ENCODE data around the gene SLC25A22. TPM values are rescaled to one million over a fixed set of nuclear protein-coding genes. Genes with fewer than 3 reads are reported as not detected.
A peak's percentile ranks its signal among the peaks of the same experiment; 100 is the strongest.

SLC25A22 gene
- total RNA-seq, 1 experiment from 2014 or later, result 32.7 TPM

GRCh38 chr11:774873-775592 is 23.0 kb downstream of the SLC25A22 start:
- no peaks in the 10 kb centered on the region for H3K27me3 ChIP-seq (ENCODE audit: low read length)
- peak overlapping the region; percentile 95 for H3K4me3 ChIP-seq (ENCODE audit: low read length)
- H3K4me2 ChIP-seq (ENCODE audit: low read length), result peak overlapping the region; percentile 98
- H3K4me1 ChIP-seq (ENCODE audit: insufficient read depth, low read length), result peaks cover 22% of the 10 kb centered on the region
- H2AFZ ChIP-seq (ENCODE audit: low read length), result no peak overlapping the region
- intact Hi-C loops (cut with micrococcal nuclease), result no loop called here
- ATAC-seq (peak; percentile 60), DNase-seq (peak; percentile 67)
- H3K79me2 ChIP-seq (ENCODE audit: low read length), result peaks cover 71% of the 10 kb centered on the region
- ChIA-PET POLR2A (ENCODE audit: unreplicated experiment) (interaction anchor here (0.6 kb wide), 1 partner anchor 59 kb away, joined by 16 read pairs; no protein-coding TSS in a partner anchor), CTCF (interaction anchor here (0.6 to 0.7 kb wide), 2 partner anchors 49 to 221 kb away, joined by 3 to 4 read pairs; no protein-coding TSS in a partner anchor)
- no peaks in the 10 kb centered on the region for H3K9me3 ChIP-seq (ENCODE audit: low read length)
- H3K36me3 ChIP-seq (ENCODE audit: low read depth, low read length), result peaks cover 25% of the 10 kb centered on the region; the same call in 1 of the 2 replicates
- peak overlapping the region; percentile 96 for H3K9ac ChIP-seq (ENCODE audit: low read length)
- TF ChIP-seq EZH2phosphoT487 (IDR thresholded peaks at IDR 0.05; ENCODE audit: borderline replicate concordance, low read length) (no peak), EZH2 (IDR thresholded peaks at IDR 0.05; ENCODE audit: low read length, unreplicated experiment) (no peak)
- H3K27ac ChIP-seq (ENCODE audit: low read length), result peak overlapping the region; percentile 21
- H3F3A ChIP-seq (ENCODE audit: low read length, unreplicated experiment), result no peaks in the 10 kb centered on the region
- BruUV-seq (replicated peaks), result no TSS peak
- peaks cover 26% of the 10 kb centered on the region for H4K20me1 ChIP-seq (ENCODE audit: low read length)
- H3K9me2 ChIP-seq (replicated peaks; ENCODE audit: low read length), result no peaks in the 10 kb centered on the region

GRCh38 chr11:773830-774229 is 24.3 kb downstream of the SLC25A22 start:
- no TSS peak for BruUV-seq (replicated peaks)

GRCh38 chr11:773425-773824 is 24.7 kb downstream of the SLC25A22 start:
- Histone ChIP-seq H3K9me3 (ENCODE audit: low read length) (no peaks in the 10 kb centered on the region), H3K36me3 (ENCODE audit: low read depth, low read length) (peaks cover 25% of the 10 kb centered on the region; the same call in 1 of the 2 replicates), H3K4me1 (ENCODE audit: insufficient read depth, low read length) (peaks cover 21% of the 10 kb centered on the region), H2AFZ (ENCODE audit: low read length) (no peak overlapping the region), H3K4me3 (ENCODE audit: low read length) (no peak overlapping the region), H3K27me3 (ENCODE audit: low read length) (no peaks in the 10 kb centered on the region), H3K9ac (ENCODE audit: low read length) (no peak overlapping the region), H3K4me2 (ENCODE audit: low read length) (no peak overlapping the region), H3K27ac (ENCODE audit: low read length) (no peak overlapping the region), H4K20me1 (ENCODE audit: low read length) (peaks cover 26% of the 10 kb centered on the region), H3F3A (ENCODE audit: low read length, unreplicated experiment) (no peaks in the 10 kb centered on the region), H3K79me2 (ENCODE audit: low read length) (peaks cover 69% of the 10 kb centered on the region), H3K9me2 (replicated peaks; ENCODE audit: low read length) (no peaks in the 10 kb centered on the region)
- ATAC-seq (no peak), DNase-seq (no peak)
- BruUV-seq (replicated peaks), result no TSS peak
- POLR2A ChIA-PET (ENCODE audit: unreplicated experiment), result no interaction called here
- CTCF ChIA-PET, result no interaction called here
- intact Hi-C loops (cut with micrococcal nuclease), result no loop called here
- TF ChIP-seq CTCF (conservative IDR thresholded peaks at IDR 0.05; ENCODE audit: low read depth, low read length) (no peak), EZH2 (IDR thresholded peaks at IDR 0.05; ENCODE audit: low read length, unreplicated experiment) (no peak), EZH2phosphoT487 (IDR thresholded peaks at IDR 0.05; ENCODE audit: borderline replicate concordance, low read length) (no peak)

More at GRCh38 chr11:773830-774229, 24.3 kb downstream of the SLC25A22 start:
- H3K79me2 ChIP-seq (ENCODE audit: low read length), result peaks cover 71% of the 10 kb centered on the region
- no peak overlapping the region for H3K9ac ChIP-seq (ENCODE audit: low read length)
- H3K36me3 ChIP-seq (ENCODE audit: low read depth, low read length), result peaks cover 25% of the 10 kb centered on the region; the same call in 1 of the 2 replicates
- no peak overlapping the region for H3K27ac ChIP-seq (ENCODE audit: low read length)
- H2AFZ ChIP-seq (ENCODE audit: low read length), result no peak overlapping the region
- H4K20me1 ChIP-seq (ENCODE audit: low read length), result peaks cover 26% of the 10 kb centered on the region
- no peak for DNase-seq
- no peaks in the 10 kb centered on the region for H3K9me3 ChIP-seq (ENCODE audit: low read length)
- no peaks in the 10 kb centered on the region for H3F3A ChIP-seq (ENCODE audit: low read length, unreplicated experiment)
- H3K4me2 ChIP-seq (ENCODE audit: low read length), result no peak overlapping the region
- H3K27me3 ChIP-seq (ENCODE audit: low read length), result no peaks in the 10 kb centered on the region
- no peak for ATAC-seq
- H3K4me1 ChIP-seq (ENCODE audit: insufficient read depth, low read length), result peaks cover 22% of the 10 kb centered on the region
- H3K9me2 ChIP-seq (replicated peaks; ENCODE audit: low read length), result no peaks in the 10 kb centered on the region
- no peak for TF ChIP-seq EZH2phosphoT487 (IDR thresholded peaks at IDR 0.05; ENCODE audit: borderline replicate concordance, low read length)
- no peak for TF ChIP-seq EZH2 (IDR thresholded peaks at IDR 0.05; ENCODE audit: low read length, unreplicated experiment)
- TF ChIP-seq CTCF (conservative IDR thresholded peaks at IDR 0.05; ENCODE audit: low read depth, low read length), result no peak
- ChIA-PET POLR2A (ENCODE audit: unreplicated experiment) (no interaction called here), CTCF (no interaction called here)
- no peak overlapping the region for H3K4me3 ChIP-seq (ENCODE audit: low read length)
- intact Hi-C loops (cut with micrococcal nuclease), result no loop called here

Data from PC-3 (cell line).